A549 treated with Hydrocortisone at 1 μM for 4 hours (cell line): ENCODE data around the gene KICS2. TPM values are rescaled to one million over a fixed set of nuclear protein-coding genes. Genes with fewer than 3 reads are reported as not detected.

Experiments used
- total RNA-seq: library from RNA; stranded (reverse); fragments of 200-300 nt; extraction: Qiagen RNA extraction; gene quantifications from 5 replicates; pipeline ENCODE4 v1.2.3, GENCODE V29; 2022

The KICS2 gene
- 7.8 to 8.5 TPM (median 8.2 TPM) in 5 replicates for total RNA-seq

GRCh38 chr12:64222009-64222765 lies at the start of gene KICS2:
Gene KICS2 (minus strand): TSS chr12:64222296. CDS start chr12:64222237, 59 bp downstream.

Other genes starting within 250 kb of the KICS2 start
- gene C12orf56, start 168.5 kb upstream of the KICS2 start, total RNA-seq, result 0.03 to 0.05 TPM in 2 of 5 replicates, not detected in the others
- 40.4 to 48.9 TPM (median 48.5 TPM) in 5 replicates for gene XPOT, start 182.1 kb upstream of the KICS2 start, total RNA-seq
- gene TBK1, start 229.8 kb upstream of the KICS2 start, total RNA-seq, result 20.0 to 26.6 TPM (median 22.2 TPM) in 5 replicates